Endothelial cell of umbilical vein (primary cell): ENCODE results near the gene LRCH3.

Experiments
- CTCF ChIP-seq, 2 donors: IDR thresholded peaks; 1 replicate in 1 of 2; 2 replicates in 1 of 2; pipeline ENCODE4 v1.5.1; 2011; ENCODE audit warnings: low read length in 2 of 2, mild to moderate bottlenecking in 2 of 2, moderate library complexity in 2 of 2, control low read depth in 1 of 2, inconsistent platforms in 1 of 2, low read depth in 1 of 2; ENCODE audit not compliant: insufficient read depth in 1 of 2; ENCODE audit errors: extremely low read depth in 1 of 2
- JUN ChIP-seq: IDR thresholded peaks from 2 replicates; pipeline ENCODE4 v1.6.1; 2011; ENCODE audit warnings: borderline replicate concordance, low read depth; ENCODE audit not compliant: insufficient read length, insufficient read depth
- POLR2A ChIP-seq: IDR thresholded peaks from 2 replicates; pipeline ENCODE4 v1.6.1; 2012; ENCODE audit warnings: low read depth, mild to moderate bottlenecking, control low read depth, low read length
- POLR2AphosphoS5 ChIP-seq: IDR thresholded peaks from 2 replicates; pipeline ENCODE4 v1.6.1; 2012; ENCODE audit warnings: low read depth, mild to moderate bottlenecking, control low read depth, low read length, moderate library complexity; ENCODE audit not compliant: insufficient read depth
- TF ChIP-seq, protein P1 (sequence below): IDR thresholded peaks from 2 replicates; pipeline ENCODE4 v1.6.1; 2011; ENCODE audit not compliant: insufficient read depth, insufficient read length

DNA sequence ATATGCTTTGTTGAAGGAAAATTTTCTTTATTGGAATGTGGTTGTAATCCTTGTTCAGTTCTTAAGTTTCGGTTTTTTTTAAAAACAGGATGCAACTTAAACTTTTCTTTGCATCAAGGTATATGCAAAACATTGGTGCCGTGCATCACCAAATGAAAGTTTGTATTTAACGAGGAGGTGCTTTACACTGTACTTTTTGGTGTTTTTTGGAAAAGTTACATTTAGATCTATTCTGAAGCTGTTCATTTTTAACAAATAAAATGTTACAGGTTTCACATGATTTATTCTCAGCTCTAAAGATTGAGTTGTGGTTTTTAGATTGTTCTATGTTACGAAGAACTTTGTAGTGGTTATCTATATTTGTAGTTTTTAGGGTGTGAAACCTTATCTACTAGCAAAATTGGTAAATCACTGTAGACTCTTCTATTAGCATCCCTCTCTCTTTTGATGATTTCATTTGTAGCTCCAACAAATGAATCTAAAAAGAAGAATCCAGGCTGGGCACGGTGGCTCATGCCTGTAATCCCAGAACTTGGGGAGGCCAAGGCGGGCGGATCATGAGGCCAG is 7.0 kb upstream of the LRCH3 start:
- TF ChIP-seq CTCF (IDR thresholded peaks at IDR 0.05; ENCODE audit: extremely low read depth in 1 of 2, insufficient read depth in 1 of 2, low read depth in 1 of 2, low read length in 2 of 2): no peak
- TF ChIP-seq, protein P1, sequence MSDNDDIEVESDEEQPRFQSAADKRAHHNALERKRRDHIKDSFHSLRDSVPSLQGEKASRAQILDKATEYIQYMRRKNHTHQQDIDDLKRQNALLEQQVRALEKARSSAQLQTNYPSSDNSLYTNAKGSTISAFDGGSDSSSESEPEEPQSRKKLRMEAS: no peak
- no peak for TF ChIP-seq POLR2AphosphoS5
- TF ChIP-seq POLR2A: no peak
- no peak for TF ChIP-seq JUN
